NCI-H1436 treated with DMSO at 0.1 percent for 48 hours (cell line): ENCODE data around the gene RAD23A.
A peak's percentile ranks its signal among the peaks of the same experiment; 100 is the strongest.
"Not testable (repeated sequence)": the region's sequence is repeated elsewhere in the genome, so short reads cannot be mapped to it uniquely, and the experiment has no call there.

Experiments
- DNase-seq: peaks from one replicate; lab custom pipeline; 2025; lab: John Stamatoyannopoulos, UW

The RAD23A gene

DNA sequence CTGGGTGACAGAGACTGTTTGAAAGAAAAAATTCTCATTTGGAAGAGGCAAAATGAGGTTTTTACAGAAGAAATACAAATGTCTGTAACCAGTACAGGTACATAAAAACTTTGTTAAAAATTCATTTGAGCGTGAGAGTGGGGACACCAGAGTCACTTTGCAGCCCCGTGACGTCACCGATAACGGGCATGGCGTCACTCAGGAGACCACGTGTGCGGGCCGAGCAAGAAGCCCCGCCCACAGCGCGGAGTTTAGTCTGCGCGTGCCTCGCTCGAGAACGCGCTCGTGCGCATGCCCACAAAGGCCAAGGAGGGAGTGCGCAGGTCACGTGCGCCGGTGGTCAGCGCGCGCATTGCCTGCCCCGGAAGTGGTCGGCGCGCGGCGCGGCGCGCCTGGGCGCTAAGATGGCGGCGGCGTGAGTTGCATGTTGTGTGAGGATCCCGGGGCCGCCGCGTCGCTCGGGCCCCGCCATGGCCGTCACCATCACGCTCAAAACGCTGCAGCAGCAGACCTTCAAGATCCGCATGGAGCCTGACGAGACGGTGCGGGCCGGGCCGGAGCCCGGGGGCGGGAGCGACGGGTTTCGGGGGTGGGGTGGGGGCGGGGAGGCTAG lies at the start of gene RAD23A:
Gene RAD23A, plus strand, starts transcription at position 384 of the 613 bp plus-strand sequence. Its CDS starts 87 bp downstream, at position 471.
- DNase-seq = peak; percentile 80

DNA sequence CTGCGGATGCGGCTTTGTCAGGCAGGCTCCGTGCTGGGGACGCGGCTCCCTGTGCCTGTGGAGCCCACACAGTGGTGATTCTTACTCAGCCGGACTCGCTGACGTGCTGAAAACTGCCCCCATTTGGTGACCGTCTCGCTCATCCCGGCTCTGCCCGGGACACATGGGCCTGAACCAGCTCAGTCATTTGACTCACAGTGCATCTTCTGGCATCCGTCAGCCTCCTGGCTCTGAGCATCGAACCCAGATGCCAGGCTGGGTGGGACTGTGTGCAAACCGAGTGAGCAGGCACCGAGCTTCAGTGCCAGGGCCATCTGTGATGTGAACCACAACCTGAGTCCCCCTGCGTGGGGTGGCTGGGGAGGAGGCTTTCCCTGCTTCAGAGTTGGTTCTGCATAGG lies 49.2 kb upstream of the RAD23A start:
- DNase-seq = no peak

GRCh38 chr19:12899891-12900518 lies 45.7 kb upstream of the RAD23A start:
- DNase-seq = no peak

GRCh38 chr19:12907166-12907565 lies 38.5 kb upstream of the RAD23A start:
- no peak for DNase-seq

DNA sequence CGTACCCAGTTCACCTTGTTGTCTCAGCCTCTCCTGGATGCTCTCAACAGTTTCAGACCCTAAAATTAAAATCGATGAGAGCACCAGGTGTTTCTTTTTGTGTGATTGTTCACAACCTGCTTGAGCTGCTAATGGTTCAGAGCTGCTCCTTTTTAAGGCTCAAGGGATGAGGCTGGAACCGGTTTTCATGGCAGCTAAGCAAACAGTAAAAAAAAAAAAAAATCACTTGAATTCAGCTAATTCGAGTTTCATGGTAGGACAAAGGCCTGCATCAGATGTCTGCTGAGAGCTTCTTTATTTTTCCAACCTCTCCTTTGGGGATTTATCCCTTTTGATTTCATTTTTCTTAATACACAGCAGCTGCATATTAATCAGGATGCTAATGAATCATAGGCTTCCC lies 33.1 kb upstream of the RAD23A start:
- DNase-seq = peak; percentile 95

DNA sequence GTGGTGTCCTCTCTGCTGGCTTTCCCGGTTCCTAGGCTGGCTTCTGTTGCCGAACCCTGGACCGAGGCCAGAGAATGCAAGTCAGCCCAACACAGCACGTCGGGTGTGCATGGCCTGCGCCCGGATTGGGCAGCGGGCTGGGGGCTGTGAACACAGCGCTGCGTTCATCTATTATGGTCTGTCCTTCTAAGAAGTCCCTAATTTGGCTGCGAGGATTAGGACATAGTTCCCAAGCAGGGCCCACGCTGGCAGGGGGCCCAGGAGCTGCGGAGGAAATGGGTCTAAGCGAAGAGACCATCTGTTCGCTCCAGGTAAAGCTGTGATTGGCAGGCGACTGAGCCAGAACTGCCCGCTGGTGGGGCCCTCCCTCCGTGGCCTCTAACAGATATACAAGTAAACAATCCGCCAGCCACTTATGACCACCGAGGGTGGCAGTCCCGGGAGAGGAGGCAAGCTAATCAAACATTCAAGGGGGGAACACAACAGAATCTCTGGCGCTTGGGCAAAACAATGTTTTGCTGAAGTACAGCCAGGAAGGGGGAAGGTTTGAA lies 32.6 kb upstream of the RAD23A start:
- DNase-seq = peak; percentile 90

- peak; percentile 18 for DNase-seq
These were observed 31.6 kb upstream of the RAD23A start for GRCh38 chr19:12913851-12914690.

- not testable (repeated sequence) for DNase-seq
These were observed 29.8 kb upstream of the RAD23A start for GRCh38 chr19:12915860-12916259.

GRCh38 chr19:12918253-12918652 lies 27.4 kb upstream of the RAD23A start:
- no peak for DNase-seq

- DNase-seq = no peak
These were observed 24.6 kb upstream of the RAD23A start for GRCh38 chr19:12921047-12921446.

DNA sequence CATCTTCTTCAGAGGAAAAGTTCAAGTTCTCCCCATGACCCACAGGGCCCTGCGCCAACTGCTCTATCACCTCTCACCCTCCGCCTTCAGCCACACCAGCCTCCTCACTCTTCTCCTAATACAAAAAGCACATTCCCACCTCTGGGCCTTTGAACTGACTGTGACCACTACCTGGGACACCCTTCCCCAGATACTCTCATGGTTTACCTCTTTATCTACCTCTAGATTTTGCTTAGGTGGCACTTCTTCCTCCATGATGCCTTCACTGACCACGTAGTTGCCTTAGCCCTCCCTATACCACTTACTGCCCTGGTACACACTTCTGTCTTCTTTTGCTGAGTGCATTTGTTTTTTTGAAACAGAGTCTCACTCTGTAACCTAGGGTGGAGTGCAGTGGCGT lies 22.7 kb upstream of the RAD23A start:
- DNase-seq = no peak

DNA sequence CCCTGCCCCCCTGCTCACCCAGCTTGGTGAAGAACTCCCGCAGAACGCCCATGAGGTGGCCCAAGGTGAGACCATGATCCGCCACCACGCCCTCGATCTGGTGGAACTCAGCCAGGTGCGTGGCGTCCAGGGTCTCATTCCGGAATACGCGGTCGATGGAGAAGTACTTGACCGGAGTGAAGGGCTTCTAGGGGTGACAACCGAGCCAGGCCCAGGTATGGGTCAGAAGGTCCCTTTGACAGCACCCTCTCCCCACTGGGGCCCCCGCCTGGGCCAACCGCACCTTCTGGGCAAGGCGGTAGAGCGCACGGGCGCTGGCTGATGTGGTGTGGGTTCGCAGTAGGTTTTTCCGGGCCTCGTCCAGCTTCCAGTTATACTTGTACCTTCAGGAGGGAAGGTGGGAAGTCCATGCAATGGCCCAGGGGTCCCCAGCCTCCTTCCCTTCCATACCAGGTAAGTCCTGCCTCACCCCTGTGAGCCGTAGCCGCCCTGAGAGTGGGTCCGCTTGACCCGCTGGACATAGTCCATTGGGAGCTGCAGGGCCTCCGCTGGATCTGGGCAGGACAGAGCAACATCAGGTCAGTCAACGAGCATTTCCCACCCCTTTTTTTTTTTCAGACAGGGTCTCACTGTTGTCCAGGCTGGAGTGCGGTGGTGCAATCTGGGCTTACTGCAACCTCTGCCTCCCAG lies 20.9 kb upstream of the RAD23A start:
- no peak for DNase-seq

- no peak for DNase-seq
These were observed 15.5 kb upstream of the RAD23A start for GRCh38 chr19:12930002-12930645.

- DNase-seq = no peak
These were observed 13.0 kb upstream of the RAD23A start for GRCh38 chr19:12932392-12933286.

DNA sequence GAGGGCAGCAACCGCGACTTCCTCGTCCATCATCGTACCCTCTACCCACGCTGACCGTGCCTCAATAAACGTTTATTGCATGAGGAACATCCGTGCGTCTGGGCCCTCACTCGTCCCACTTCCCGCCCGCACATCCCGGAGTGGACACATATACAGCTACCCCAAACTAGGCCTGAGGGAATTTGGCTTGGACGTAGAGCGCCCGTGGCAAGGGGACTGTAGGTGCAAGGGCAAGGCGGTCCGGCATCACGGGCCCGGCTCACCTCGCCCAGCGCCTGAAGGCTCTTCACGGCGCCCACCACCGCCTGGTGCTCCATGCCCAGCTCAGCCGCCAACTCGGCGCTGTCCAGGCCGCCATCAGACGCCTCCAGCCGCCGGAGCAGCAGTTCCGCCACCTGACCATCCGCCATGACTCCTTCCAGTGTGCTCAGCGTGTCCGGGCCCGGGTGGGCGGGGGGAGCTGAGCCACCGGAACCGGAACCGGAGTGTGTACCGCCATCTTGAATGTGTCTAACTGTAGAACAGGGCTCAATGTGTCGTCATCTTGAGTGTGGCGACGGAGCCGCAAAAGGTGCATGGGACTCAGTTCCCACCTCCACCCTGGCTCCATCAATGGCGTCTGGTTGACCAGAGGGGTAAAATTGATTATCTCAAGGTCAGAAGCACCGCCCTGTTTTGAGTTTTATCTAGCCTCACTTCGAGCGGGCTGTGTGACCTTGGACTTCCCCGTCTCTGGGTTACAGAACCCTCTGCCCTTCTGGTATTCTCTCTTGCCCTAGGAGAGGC lies 12.2 kb upstream of the RAD23A start, which contains the start of gene FARSA:
Gene FARSA, minus strand, starts transcription at position 425 of the 786 bp plus-strand sequence. Its CDS starts 15 bp downstream, at position 410.
- peak; percentile 62 for DNase-seq

DNA sequence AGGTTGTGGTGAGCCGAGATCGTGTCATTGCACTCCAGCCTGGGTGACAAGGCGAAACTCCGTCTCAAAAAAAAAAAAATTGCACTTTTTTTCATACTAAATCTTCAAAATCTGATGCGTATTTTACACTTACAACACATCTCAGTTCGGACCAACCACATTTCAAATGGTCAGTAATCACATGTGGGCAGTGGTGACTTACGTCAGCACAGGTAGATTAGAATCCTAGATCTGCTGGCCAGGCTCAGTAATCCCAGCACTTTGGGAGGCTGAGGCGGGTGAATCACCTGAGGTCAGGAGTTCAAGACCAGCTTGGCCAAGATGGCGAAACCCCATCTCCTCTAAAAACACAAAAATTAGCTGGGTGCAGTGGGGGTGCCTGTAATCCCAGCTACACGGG lies 10.6 kb upstream of the RAD23A start:
- DNase-seq = no peak

GRCh38 chr19:12936582-12936981 lies 9.1 kb upstream of the RAD23A start:
- no peak for DNase-seq

DNA sequence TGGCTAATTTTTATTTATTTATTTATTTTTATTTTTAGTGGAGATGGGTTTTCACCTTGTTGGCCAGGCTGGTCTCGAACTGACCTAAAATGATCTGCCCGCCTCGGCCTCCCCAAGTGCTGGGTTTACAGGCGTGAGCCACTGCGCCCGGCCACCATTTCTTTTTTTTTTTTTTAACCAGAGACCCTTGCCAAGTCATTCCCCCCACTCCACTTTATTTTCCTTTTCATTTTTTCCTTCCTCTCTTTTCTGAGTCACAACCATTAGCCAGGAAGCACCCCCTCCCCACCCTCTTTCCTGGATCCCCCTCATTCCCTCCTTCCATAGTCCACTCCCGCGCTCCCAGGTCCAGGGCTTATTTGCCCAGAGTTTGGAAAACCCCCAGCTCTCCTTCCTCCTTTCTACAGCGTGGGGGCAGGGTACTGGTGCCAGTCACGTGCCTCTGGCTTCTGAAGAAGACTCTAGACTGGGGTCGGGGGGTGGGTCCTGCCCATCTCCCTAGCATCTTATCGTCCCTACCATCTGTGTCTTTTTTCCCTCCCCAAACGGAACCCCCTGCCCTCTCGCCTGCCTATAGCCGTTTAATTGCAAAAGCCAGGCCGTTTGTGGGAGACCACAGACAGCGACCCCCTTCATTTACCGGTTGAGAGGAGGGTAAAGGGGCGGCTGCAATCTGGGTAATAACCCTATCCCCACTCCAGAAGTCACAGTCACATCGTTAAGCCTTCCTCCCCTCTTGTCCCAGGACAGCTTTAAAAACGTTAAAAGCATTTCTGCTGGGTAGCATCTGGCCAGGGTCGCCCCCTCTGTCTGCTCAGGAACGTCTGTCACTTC lies 8.4 kb upstream of the RAD23A start:
- DNase-seq = no peak
